ENCODE data around the gene SLC16A8.

DNA sequence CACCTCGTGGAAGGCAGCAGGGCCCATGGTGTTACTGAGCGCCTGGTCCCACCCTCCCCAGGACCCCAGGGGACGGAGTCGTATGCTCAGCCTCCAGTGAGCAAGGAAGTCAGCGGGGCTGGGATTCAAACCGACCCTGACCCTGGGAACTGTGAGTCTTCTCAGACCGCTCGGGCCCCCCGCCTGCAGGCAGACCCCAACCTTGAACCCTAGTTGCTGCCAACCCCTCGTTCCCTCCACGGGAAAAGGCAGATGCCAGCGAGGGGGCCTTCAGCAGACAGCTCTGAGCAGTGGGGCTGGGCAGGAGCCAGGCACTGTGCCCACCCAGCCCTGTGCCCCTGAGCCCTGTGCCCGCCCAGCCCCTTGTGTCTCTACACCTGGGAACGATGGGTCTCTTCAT, 6.4 kb downstream of the SLC16A8 start:
- TF ChIP-seq CTCF (conservative IDR thresholded peaks at IDR 0.05; ENCODE audit: low read depth in 2 of 2) (no peak), POLR2AphosphoS5 (IDR thresholded peaks at IDR 0.05; ENCODE audit: low read depth) (no peak), REST (IDR thresholded peaks at IDR 0.05; ENCODE audit: unreplicated experiment) (no peak), ZNF331 (CRISPR knock-in tag; IDR thresholded peaks at IDR 0.05; ENCODE audit: low read depth) (no peak), CREB1 (CRISPR knock-in tag; IDR thresholded peaks at IDR 0.05; ENCODE audit: low read depth) (no peak), EZH2 (IDR thresholded peaks at IDR 0.05; ENCODE audit: low read depth, unreplicated experiment) (no peak), EZH2phosphoT487 (IDR thresholded peaks at IDR 0.05; ENCODE audit: unreplicated experiment) (no peak), ETS1 (IDR thresholded peaks at IDR 0.05) (no peak), STAT1 (IDR thresholded peaks at IDR 0.05; ENCODE audit: unreplicated experiment) (no peak), NANOG (IDR thresholded peaks at IDR 0.05; ENCODE audit: borderline replicate concordance) (no peak)
